IPS-15b (cell line): ENCODE measurements around the gene ADIPOQ.
"Not testable (repeated sequence)": the region's sequence is repeated elsewhere in the genome, so short reads cannot be mapped to it uniquely, and the experiment has no call there.

Experiments used
- H3K27me3 ChIP-seq: one replicate; pipeline ENCODE4 v1.6.1; 2013; ENCODE audit warnings: low read length; ENCODE audit not compliant: control insufficient read depth, insufficient read depth
- H3K36me3 ChIP-seq: one replicate; pipeline ENCODE4 v1.6.1; 2013; ENCODE audit warnings: low read length; ENCODE audit not compliant: control insufficient read depth, insufficient read depth
- H3K4me1 ChIP-seq: one replicate; pipeline ENCODE4 v1.6.1; 2013; ENCODE audit warnings: mild to moderate bottlenecking, low read length; ENCODE audit not compliant: control insufficient read depth, insufficient read depth
- H3K4me3 ChIP-seq: one replicate; pipeline ENCODE4 v1.5.1; 2013; ENCODE audit warnings: low read depth, low read length
- H3K9ac ChIP-seq: one replicate; pipeline ENCODE4 v1.6.1; 2013; ENCODE audit warnings: low read depth, mild to moderate bottlenecking, low read length
- H3K9me3 ChIP-seq: one replicate; pipeline ENCODE4 v1.6.1; 2013; ENCODE audit warnings: mild to moderate bottlenecking, low read length; ENCODE audit not compliant: control insufficient read depth, insufficient read depth

Gene ADIPOQ

DNA sequence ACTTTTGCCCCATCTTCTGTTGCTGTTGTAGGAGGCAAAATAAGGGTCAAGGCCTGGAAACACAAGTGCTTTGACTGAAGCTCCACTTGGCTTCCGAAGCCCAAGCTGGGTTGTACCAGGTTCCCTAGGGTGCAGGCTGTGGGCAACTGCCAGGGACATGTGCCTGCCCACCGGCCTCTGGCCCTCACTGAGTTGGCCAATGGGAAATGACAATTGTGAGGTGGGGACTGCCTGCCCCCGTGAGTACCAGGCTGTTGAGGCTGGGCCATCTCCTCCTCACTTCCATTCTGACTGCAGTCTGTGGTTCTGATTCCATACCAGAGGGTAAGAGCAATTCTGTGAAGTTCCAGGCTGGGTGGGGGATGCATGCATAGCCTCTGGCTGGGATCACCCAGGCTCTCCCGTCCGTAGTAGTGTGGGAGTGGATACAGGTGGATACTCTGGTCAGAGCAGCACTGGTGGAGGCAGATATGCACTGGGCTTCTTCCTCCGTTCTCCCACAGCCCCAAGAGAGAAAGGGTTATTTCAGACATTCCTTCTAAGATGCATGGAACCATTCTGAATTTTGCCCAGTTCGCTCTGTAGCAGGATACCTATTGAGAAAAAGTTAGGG, at the start of gene ADIPOQ:
ADIPOQ (plus strand) TSS at position 285 of the 613 bp plus-strand sequence. CDS start 10,349 bp downstream, outside the sequence.
- Histone ChIP-seq H3K36me3 (no peaks in the 10 kb centered on the region), H3K9ac (no peak within 1 kb of the TSS), H3K9me3 (no peaks in the 10 kb centered on the region), H3K4me1 (no peaks in the 10 kb centered on the region), H3K27me3 (no peaks in the 10 kb centered on the region), H3K4me3 (no peak within 1 kb of the TSS)

DNA sequence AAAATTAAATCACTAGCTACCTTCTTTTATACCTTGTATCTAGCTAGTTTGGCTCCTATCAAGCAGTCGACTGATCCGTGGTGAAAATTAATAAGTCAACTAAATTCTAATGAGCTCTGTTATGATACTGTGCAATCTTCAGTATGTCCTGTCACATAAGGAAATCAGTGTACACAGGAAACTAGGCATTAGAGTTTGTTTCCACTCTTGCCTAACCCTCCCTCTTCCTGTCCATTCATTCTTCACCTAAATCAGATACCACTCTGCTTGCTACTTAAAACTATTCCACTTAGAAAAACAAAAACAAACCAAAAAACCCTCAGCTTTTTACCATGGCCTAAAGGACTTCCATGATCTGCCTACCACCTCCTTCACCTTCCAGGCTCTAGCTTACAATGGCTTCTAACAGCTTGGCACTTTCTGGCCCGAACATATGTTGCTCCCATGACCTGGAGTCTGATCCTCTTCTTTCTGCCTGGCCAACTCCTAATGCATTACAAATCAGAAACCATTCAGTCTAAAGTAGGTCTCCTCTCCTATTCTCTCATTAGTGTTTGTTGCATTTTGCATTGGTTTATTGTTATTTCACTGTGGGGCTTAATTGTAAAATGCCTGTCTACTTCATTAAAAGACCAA, 44.2 kb upstream of the ADIPOQ start:
- H3K9me3 ChIP-seq: no peaks in the 10 kb centered on the region
- H3K4me1 ChIP-seq: no peaks in the 10 kb centered on the region
- no peak overlapping the region for H3K4me3 ChIP-seq
- no peaks in the 10 kb centered on the region for H3K27me3 ChIP-seq
- peaks cover 36% of the 10 kb centered on the region for H3K36me3 ChIP-seq
- H3K9ac ChIP-seq: no peak overlapping the region

DNA sequence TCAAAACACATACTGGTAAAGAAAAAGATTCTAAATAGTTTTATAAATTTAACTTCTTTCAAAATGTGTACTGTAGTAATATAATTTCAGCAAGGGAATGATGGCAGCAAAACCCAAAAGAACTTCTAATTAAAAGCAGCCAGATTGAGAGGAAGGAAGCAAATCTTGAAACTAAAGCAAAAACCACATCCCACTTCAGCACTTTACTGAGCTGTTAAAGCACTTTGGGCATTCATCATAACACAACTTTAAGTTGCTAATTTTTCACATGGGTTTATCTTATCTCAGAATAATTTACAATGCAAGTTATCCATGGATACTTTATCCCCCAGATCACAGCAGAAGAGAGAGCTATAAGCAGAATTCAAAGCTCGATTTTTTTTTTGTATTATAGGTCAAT, 42.2 kb upstream of the ADIPOQ start:
- Histone ChIP-seq H3K4me1 (peaks cover 4% of the 10 kb centered on the region), H3K36me3 (peaks cover 37% of the 10 kb centered on the region), H3K27me3 (no peaks in the 10 kb centered on the region)

DNA sequence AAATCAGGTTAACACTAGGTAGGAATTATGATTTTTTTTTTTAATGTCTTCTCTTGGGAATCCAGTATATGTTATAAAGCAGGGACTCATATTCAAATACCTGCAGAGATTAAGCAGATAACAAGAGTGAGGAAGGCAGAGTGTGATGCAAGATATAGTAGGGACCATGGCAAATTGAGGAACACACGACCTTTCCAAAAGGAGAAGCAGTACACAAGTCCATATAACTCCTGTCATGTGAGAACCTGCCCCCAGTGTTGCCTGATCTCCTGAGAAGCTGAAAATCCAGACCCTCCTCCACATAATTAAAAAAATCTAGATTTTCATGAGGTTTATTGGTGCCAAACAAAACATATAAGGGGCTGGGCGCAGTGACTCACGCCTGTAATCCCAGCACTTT, 39.8 kb upstream of the ADIPOQ start:
- H3K36me3 ChIP-seq: peaks cover 29% of the 10 kb centered on the region

More for the DNA sequence above, 42.2 kb upstream of the ADIPOQ start:
- Histone ChIP-seq H3K9me3 (no peaks in the 10 kb centered on the region), H3K9ac (no peak overlapping the region), H3K4me3 (no peak overlapping the region)

DNA sequence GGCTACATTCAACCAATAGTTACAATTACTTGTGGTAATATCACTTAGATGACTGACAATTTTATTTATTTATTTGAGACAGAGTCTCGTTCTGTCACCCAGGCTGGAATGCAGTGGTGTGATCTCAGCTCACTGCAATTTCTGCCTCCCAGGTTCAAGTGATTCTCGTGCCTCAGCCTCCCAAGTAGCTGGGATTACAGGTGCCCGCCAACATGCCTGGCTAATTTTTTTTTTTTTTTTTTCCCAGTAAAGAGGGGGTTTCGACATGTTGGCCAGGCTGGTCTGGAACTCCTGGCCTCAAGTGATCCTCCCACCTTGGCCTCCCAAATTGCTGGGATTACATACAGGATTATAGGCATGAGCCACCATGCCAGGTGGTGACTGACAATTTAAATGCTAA, 39.1 kb upstream of the ADIPOQ start:
- H3K36me3 ChIP-seq: peaks cover 25% of the 10 kb centered on the region
- not testable (repeated sequence) for H3K27me3 ChIP-seq, H3K4me3 ChIP-seq, H3K4me1 ChIP-seq, H3K9me3 ChIP-seq, H3K9ac ChIP-seq

More for the DNA sequence above, 39.8 kb upstream of the ADIPOQ start:
- H3K4me3 ChIP-seq: no peak overlapping the region
- no peaks in the 10 kb centered on the region for H3K27me3 ChIP-seq
- no peaks in the 10 kb centered on the region for H3K9me3 ChIP-seq
- no peak overlapping the region for H3K9ac ChIP-seq
- H3K4me1 ChIP-seq: peaks cover 7% of the 10 kb centered on the region

DNA sequence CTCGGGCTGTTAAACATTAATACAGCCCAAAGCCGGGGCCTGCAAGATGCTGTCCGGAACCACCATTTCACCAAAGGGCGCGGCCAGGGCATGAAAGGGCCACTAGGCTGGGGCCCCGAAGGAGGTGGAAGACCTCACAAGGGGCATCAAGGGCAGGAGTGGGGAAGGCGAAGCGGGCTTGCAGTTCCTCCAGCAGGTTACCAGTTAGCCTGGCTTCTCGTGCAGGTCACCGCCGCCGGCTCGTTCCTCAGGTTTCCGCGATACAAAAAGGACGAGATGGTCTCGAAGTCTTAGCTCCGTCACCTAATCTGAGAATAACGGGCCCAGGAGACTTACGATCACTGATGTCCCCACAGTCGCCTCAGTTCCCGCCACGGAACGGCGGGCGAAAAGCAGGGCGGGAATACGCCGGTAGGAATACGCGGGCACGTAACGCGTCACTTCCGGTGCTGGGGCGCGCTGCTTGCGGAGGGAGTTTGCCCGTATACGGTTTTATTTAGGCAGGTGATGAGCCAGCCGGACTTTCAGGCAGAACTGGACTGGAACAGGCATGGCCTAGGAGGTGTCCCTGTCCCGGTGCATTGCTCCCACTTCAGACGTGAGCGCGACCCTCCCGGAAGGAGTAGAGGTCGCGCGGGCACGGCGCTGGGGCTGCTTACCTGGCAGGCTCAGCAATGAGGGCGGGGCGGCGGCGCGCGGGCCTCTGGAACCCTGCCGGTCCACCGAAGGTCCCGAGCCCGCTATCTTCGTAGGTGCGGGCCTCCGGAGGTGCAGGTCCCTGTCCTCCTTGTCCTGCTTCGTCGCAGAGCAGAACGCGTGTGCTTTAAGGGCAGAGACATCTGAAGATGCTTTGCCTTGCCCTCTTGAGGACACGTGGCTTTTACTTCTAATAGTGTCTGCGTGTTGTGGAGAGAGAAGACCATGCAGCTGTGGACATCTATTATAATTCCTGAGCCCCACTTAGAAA, 36.1 kb upstream of the ADIPOQ start, which contains the start of gene RFC4:
RFC4 (minus strand) TSS at position 394 of the 967 bp plus-strand sequence. CDS start 1,769 bp downstream, outside the sequence.
- Histone ChIP-seq H3K9ac (peak within 1 kb of the TSS; percentile 98), H3K9me3 (no peaks in the 10 kb centered on the region), H3K4me1 (peaks cover 7% of the 10 kb centered on the region), H3K36me3 (peaks cover 18% of the 10 kb centered on the region), H3K4me3 (peak within 1 kb of the TSS; percentile 98), H3K27me3 (no peaks in the 10 kb centered on the region)

DNA sequence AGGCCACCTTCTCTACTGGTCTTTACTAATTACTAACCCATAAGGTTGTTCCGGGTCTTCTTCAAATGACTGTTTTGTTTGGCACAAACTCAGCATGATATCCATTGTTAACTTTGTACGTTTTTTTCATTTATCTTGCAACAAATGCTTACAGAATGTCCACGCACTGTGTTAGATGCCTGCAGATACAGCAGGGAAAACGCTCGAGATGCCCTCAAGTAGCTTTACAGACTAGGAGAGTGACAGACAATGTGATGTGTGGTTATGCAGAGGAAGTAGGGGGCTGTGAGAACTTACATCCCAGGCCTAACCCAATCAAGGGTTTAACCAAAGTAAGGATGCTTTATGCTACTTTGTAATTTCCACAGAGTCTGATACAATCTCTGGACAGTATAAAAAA, 35.3 kb upstream of the ADIPOQ start:
- H3K27me3 ChIP-seq: no peaks in the 10 kb centered on the region
- peaks cover 7% of the 10 kb centered on the region for H3K4me1 ChIP-seq
- H3K4me3 ChIP-seq: peak overlapping the region; percentile 98
- H3K9me3 ChIP-seq: no peaks in the 10 kb centered on the region
- peaks cover 18% of the 10 kb centered on the region for H3K36me3 ChIP-seq
- H3K9ac ChIP-seq: peak overlapping the region; percentile 98

DNA sequence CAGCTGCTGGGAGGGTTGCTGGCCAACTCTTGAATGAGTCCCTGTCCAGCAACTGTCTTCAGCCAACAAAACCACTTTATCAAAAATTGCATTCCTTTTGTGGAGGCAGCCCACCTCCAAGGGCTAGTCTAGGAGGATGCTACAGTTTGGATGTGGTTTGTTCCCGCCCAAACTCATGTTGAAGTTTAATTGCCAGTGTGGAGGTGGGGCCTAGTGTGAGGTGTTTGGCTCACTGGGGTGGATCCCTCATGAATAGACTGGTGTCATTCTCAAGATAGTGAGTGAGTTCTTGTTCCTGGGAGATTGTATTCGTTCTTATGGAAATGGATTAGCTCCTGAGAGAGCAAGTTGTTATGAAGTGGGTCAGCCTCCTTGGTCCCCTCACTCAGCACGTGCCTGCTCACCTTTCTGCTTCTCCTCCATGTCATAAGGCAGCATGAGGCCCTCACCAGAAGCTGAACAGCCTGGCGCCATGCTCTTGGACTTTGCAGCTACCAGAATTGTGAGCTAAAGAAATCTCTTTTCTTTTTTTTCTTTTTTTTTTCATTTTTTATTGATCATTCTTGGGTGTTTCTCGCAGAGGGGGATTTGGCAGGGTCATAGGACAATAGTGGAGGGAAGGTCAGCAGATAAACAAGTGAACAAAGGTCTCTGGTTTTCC, 32.0 kb upstream of the ADIPOQ start:
- Histone ChIP-seq H3K4me1 (peaks cover 3% of the 10 kb centered on the region), H3K9ac (no peak overlapping the region), H3K36me3 (no peaks in the 10 kb centered on the region)

DNA sequence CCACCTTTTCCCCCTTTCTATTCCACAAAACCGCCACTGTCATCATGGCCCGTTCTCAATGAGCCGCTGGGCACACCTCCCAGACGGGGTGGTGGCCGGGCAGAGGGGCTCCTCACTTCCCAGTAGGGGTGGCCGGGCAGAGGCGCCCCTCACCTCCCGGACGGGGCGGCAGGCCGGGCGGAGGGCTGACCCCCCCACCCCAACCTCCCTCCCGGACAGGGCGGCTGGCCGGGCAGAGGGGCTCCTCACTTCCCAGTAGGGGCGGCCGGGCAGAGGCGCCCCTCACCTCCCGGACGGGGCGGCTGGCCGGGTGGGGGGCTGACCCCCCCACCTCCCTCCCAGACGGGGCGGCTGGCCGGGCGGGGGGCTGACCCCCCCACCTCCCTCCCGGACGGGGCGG, 31.2 kb upstream of the ADIPOQ start:
- not testable (repeated sequence) for H3K9ac ChIP-seq, H3K9me3 ChIP-seq, H3K4me1 ChIP-seq, H3K27me3 ChIP-seq, H3K36me3 ChIP-seq, H3K4me3 ChIP-seq

More for the DNA sequence above, 32.0 kb upstream of the ADIPOQ start:
- H3K9me3 ChIP-seq: no peaks in the 10 kb centered on the region
- no peaks in the 10 kb centered on the region for H3K27me3 ChIP-seq
- no peak overlapping the region for H3K4me3 ChIP-seq

DNA sequence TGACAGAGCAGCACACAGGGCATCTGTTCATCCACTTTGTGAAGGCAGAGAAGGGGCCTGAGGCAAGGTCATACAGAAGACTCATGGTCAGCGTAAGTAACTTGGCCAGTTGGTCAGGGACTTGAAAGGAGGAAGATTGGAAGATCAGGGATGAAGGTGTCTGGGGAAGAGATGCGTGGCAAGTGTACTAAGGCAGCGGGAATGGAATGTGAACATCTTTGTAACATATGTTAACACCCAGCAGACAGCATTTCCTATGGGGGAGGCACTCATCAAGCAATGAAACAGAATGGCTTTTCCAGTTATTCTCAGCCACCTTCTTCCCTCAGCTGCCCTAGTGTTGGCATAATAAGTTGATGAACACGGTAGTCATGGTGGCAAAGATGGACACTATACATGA, 28.4 kb upstream of the ADIPOQ start:
- Histone ChIP-seq H3K9ac (no peak overlapping the region), H3K4me1 (peaks cover 5% of the 10 kb centered on the region), H3K27me3 (no peaks in the 10 kb centered on the region), H3K4me3 (no peak overlapping the region), H3K36me3 (no peaks in the 10 kb centered on the region), H3K9me3 (no peaks in the 10 kb centered on the region)

DNA sequence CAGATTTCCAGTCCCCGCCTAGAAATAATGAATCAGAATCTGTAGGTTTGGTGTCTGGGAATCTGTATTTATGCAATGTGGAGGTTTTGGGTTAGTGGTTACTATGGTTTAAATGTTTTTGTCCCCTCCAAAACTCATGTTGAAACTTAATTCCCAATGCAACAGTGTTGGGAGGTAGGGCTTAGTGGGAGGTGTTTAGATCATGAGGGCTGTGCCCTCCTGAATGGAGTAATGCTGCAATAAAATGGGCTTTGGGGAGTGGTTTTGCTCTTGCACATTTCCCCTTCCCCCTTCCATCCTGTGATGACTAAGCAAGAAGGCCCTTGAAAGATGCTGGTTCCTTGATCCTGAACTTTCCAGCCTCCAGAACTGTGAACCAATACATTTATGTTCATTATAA, 27.1 kb upstream of the ADIPOQ start:
- H3K27me3 ChIP-seq: no peaks in the 10 kb centered on the region
- no peaks in the 10 kb centered on the region for H3K36me3 ChIP-seq
- no peaks in the 10 kb centered on the region for H3K9me3 ChIP-seq
- no peak overlapping the region for H3K9ac ChIP-seq
- H3K4me1 ChIP-seq: peaks cover 5% of the 10 kb centered on the region
- H3K4me3 ChIP-seq: no peak overlapping the region
